ENCODE results near the gene TIGAR.

Gene TIGAR

DNA sequence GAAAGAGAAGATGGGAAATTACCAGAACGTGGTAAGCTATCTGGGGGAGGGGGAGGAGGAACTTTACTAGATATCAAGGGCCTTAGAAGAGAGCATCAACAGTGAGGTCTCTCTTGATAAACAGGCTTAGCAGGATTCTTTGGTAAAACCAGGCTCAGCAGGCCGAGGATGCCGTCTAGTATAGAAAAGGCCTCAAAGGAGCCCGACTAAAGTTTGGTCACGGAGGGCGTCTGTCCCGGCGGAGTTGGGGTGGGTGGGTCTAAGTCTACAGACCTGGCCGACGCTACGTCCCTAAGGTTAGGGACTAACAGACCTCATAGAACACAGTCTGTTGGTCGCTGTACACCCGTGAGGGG, 538 bp upstream of the TIGAR start:
- Histone ChIP-seq H2AFZ (ENCODE audit: low read depth, low read length, severe bottlenecking) (peak overlapping the region; percentile 75), H3K4me2 (ENCODE audit: low read depth, low read length, poor library complexity, severe bottlenecking) (peak overlapping the region; percentile 97)

DNA sequence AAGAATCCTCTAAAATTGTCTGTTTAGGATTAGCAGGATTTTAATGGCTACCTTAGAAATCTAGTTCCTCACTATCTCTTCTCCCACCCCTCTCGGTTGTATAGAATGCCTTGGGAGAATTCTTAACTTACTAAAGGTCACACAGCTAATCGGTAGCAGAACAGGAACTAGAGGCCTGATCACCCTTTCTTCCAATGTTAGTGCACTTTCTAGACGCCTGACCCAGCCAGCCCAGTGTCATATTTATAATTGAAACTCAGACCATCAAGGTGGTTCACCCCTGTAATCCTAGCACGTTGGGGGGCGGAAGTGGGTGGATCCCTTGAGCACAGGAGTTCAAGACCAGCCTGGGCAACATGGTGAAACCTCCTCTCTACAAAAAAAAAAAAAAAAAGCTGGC, 1.7 kb downstream of the TIGAR start:
- Histone ChIP-seq H3K4me2 (ENCODE audit: low read depth, low read length, poor library complexity, severe bottlenecking) (peak overlapping the region; percentile 93), H3K9ac (ENCODE audit: low read length) (peak overlapping the region; percentile 85), H3K36me3 (ENCODE audit: low read length) (0 out of 2 replicates have a peak, but pooled peaks cover 4% of the 10 kb centered on the region), H3K9me2 (replicated peaks; ENCODE audit: insufficient read depth, low read length) (no peaks in the 10 kb centered on the region), H3K4me3 (ENCODE audit: insufficient read depth, low read length, poor library complexity, severe bottlenecking) (peak overlapping the region; percentile 80), H3K9me3 (ENCODE audit: insufficient read depth, low read length) (no peaks in the 10 kb centered on the region), H3F3A (ENCODE audit: insufficient read depth) (0 out of 2 replicates have a peak, but pooled peaks cover 15% of the 10 kb centered on the region), H4K20me1 (ENCODE audit: low read depth, low read length) (no peaks in the 10 kb centered on the region; the same call in 1 of the 2 replicates), H3K27me3 (ENCODE audit: low read length) (no peaks in the 10 kb centered on the region), H2AFZ (ENCODE audit: low read depth, low read length, severe bottlenecking) (no peak overlapping the region), H3K27ac (ENCODE audit: low read depth, low read length) (peak overlapping the region; percentile 52), H3K79me2 (ENCODE audit: insufficient read depth, low read length) (peaks cover 63% of the 10 kb centered on the region)
- no peak for TF ChIP-seq EZH2phosphoT487 (conservative IDR thresholded peaks at IDR 0.05; ENCODE audit: low read length)
- TF ChIP-seq, protein P1, sequence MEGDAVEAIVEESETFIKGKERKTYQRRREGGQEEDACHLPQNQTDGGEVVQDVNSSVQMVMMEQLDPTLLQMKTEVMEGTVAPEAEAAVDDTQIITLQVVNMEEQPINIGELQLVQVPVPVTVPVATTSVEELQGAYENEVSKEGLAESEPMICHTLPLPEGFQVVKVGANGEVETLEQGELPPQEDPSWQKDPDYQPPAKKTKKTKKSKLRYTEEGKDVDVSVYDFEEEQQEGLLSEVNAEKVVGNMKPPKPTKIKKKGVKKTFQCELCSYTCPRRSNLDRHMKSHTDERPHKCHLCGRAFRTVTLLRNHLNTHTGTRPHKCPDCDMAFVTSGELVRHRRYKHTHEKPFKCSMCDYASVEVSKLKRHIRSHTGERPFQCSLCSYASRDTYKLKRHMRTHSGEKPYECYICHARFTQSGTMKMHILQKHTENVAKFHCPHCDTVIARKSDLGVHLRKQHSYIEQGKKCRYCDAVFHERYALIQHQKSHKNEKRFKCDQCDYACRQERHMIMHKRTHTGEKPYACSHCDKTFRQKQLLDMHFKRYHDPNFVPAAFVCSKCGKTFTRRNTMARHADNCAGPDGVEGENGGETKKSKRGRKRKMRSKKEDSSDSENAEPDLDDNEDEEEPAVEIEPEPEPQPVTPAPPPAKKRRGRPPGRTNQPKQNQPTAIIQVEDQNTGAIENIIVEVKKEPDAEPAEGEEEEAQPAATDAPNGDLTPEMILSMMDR (IDR thresholded peaks at IDR 0.05; ENCODE audit: insufficient read depth, low read length, poor library complexity, severe bottlenecking) = no peak

More for the DNA sequence above, 538 bp upstream of the TIGAR start:
- H4K20me1 ChIP-seq (ENCODE audit: low read depth, low read length) = no peaks in the 10 kb centered on the region
- H3K4me3 ChIP-seq (ENCODE audit: insufficient read depth, low read length, poor library complexity, severe bottlenecking) = peak overlapping the region; percentile 59
- H3K9me3 ChIP-seq (ENCODE audit: insufficient read depth, low read length) = no peaks in the 10 kb centered on the region
- no peaks in the 10 kb centered on the region for H3K9me2 ChIP-seq (replicated peaks; ENCODE audit: insufficient read depth, low read length)
- 0 out of 2 replicates have a peak, but pooled peaks cover 4% of the 10 kb centered on the region for H3K36me3 ChIP-seq (ENCODE audit: low read length)
- TF ChIP-seq, protein P1 (IDR thresholded peaks at IDR 0.05; ENCODE audit: insufficient read depth, low read length, poor library complexity, severe bottlenecking) = no peak
- TF ChIP-seq EZH2phosphoT487 (conservative IDR thresholded peaks at IDR 0.05; ENCODE audit: low read length) = no peak
- peak overlapping the region; percentile 85 for H3K9ac ChIP-seq (ENCODE audit: low read length)
- peaks cover 41% of the 10 kb centered on the region for H3K79me2 ChIP-seq (ENCODE audit: insufficient read depth, low read length)
- H3K27ac ChIP-seq (ENCODE audit: low read depth, low read length) = no peak overlapping the region
- H3K27me3 ChIP-seq (ENCODE audit: low read length) = no peaks in the 10 kb centered on the region
- 0 out of 2 replicates have a peak, but pooled peaks cover 15% of the 10 kb centered on the region for H3F3A ChIP-seq (ENCODE audit: insufficient read depth)

DNA sequence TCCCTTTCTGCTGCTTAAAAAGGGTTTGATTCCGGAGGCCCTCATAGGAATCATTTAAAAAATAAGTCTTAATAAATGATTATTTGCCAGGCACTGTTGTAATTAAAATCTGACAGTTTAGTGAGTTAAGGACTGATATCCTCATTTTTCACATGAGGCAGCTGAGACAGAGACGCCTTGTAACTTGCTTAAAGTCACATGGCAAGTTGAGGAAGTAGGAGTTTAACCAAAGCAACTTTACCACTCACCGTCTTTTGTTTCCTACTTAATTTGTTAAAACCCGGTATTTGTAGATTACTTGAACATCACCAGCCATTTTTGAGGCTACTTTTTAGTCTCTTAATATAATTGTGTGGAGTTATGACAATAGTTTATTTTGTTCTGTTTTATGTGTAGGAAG, 2.4 kb downstream of the TIGAR start:
- H3K9ac ChIP-seq (ENCODE audit: low read length) = peak overlapping the region; percentile 85
- 0 out of 2 replicates have a peak, but pooled peaks cover 15% of the 10 kb centered on the region for H3F3A ChIP-seq (ENCODE audit: insufficient read depth)
- H3K9me2 ChIP-seq (replicated peaks; ENCODE audit: insufficient read depth, low read length) = no peaks in the 10 kb centered on the region
- no peak overlapping the region for H2AFZ ChIP-seq (ENCODE audit: low read depth, low read length, severe bottlenecking)
- H4K20me1 ChIP-seq (ENCODE audit: low read depth, low read length) = no peaks in the 10 kb centered on the region; the same call in 1 of the 2 replicates
- no peak overlapping the region for H3K27ac ChIP-seq (ENCODE audit: low read depth, low read length)
- no peaks in the 10 kb centered on the region for H3K27me3 ChIP-seq (ENCODE audit: low read length)
- H3K9me3 ChIP-seq (ENCODE audit: insufficient read depth, low read length) = no peaks in the 10 kb centered on the region
- TF ChIP-seq EZH2phosphoT487 (conservative IDR thresholded peaks at IDR 0.05; ENCODE audit: low read length) = no peak
- TF ChIP-seq, protein P1 (IDR thresholded peaks at IDR 0.05; ENCODE audit: insufficient read depth, low read length, poor library complexity, severe bottlenecking) = no peak
- peak overlapping the region; percentile 93 for H3K4me2 ChIP-seq (ENCODE audit: low read depth, low read length, poor library complexity, severe bottlenecking)
- H3K36me3 ChIP-seq (ENCODE audit: low read length) = 0 out of 2 replicates have a peak, but pooled peaks cover 4% of the 10 kb centered on the region
- peak overlapping the region; percentile 80 for H3K4me3 ChIP-seq (ENCODE audit: insufficient read depth, low read length, poor library complexity, severe bottlenecking)
- peaks cover 70% of the 10 kb centered on the region for H3K79me2 ChIP-seq (ENCODE audit: insufficient read depth, low read length)
